Thoracic aorta (tissue), 2 donors: ENCODE measurements around the gene GAB2. TPM values are rescaled to one million over a fixed set of nuclear protein-coding genes. Genes with fewer than 3 reads are reported as not detected.

ENCODE experiments used
- ATAC-seq: fragments of 150-250 bp; one replicate; pipeline ENCODE4 v1.8.0; 2017; ENCODE audit warnings: low read depth; ENCODE audit not compliant: insufficient number of reproducible peaks, low FRiP score
- DNase-seq: peaks from one replicate; pipeline ENCODE4 v3.0.0-alpha.2; 2020; ENCODE audit warnings: low spot score
- H3K27ac ChIP-seq, 2 donors: fragments of 200-600 bp; sonication (generic); 1 replicate in 1 of 2; 2 replicates in 1 of 2; pipeline ENCODE4 v1.5.1; 2016; ENCODE audit warnings: mild to moderate bottlenecking in 2 of 2, moderate library complexity in 2 of 2
- H3K27me3 ChIP-seq: fragments of 200-600 bp; sonication (generic); replicated peaks from 2 replicates; pipeline ENCODE4 v1.6.0; 2016; ENCODE audit warnings: mild to moderate bottlenecking; ENCODE audit not compliant: insufficient read depth
- H3K36me3 ChIP-seq: fragments of 200-600 bp; sonication (generic); one replicate; pipeline ENCODE4 v1.5.1; 2016
- H3K4me1 ChIP-seq, 2 donors: fragments of 200-600 bp; sonication (generic); 1 replicate in 1 of 2; 2 replicates in 1 of 2; pipeline versions ENCODE4 v1.5.1 to v1.6.0; 2016; ENCODE audit warnings: low read depth in 2 of 2, mild to moderate bottlenecking in 1 of 2; ENCODE audit not compliant: control insufficient read depth in 1 of 2
- H3K4me3 ChIP-seq: fragments of 200-600 bp; sonication (generic); 2 replicates; pipeline ENCODE4 v1.5.1; 2016; ENCODE audit warnings: mild to moderate bottlenecking
- H3K9me3 ChIP-seq: fragments of 200-600 bp; sonication (generic); 2 replicates; pipeline ENCODE4 v1.5.1; 2016
- total RNA-seq, 2 donors: library from RNA; depleted of rRNA; stranded (reverse); fragments of >200 nt; gene quantifications; one replicate each; pipeline versions ENCODE4 v1.1.0 to v1.2.3, GENCODE V29; 2016
- TF ChIP-seq, protein P1 (sequence below): fragments of 200-600 bp; sonication (generic); IDR thresholded peaks from one replicate; pipeline ENCODE4 v1.5.1; 2019; ENCODE audit warnings: antibody characterized with exemption

The GAB2 gene
- total RNA-seq, 2 donors from 2014 or later: 65.4 to 91.5 TPM

DNA sequence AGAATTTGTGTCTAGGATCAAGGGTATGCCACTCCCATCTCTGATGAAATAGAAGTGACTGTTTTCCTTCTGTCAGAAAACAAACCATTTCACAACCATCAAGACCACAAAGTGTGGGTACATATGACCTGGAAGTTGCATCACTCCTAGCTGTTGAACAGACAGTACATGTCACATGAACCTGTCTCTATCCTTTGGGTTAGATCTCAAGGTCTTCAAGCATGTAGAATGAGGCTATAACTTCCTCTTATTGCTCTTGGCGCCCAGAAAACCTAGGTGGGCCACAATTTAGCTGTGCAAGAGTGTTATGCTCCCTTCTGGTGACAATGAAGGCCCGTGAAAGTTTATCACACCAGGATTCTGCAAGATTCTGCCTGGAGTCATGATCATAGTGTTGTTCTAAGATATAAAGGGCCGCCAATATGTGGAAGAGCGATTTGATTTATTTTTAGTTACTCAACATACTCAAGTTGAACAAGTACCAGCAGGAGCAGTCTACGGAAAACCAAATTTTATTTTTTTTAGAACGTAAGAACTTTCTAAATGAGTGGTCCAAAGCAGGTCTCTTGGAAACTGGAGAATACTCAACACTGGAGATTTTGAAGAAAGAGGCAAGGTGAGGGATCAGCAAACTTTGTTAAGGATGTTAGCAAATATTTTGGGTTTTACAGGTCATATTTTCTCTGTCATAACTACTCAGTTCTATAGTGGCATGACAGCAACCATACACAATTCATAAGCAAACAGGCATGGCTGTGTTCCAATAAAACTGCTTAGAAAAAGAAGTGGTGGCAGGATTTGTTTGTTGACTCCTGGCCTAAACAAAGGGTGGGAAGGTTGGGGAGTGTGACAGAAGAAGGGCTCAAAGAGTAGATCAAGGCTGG is 127.1 kb downstream of the GAB2 start:
- H3K27ac ChIP-seq: no peak overlapping the region
- TF ChIP-seq, protein P1, sequence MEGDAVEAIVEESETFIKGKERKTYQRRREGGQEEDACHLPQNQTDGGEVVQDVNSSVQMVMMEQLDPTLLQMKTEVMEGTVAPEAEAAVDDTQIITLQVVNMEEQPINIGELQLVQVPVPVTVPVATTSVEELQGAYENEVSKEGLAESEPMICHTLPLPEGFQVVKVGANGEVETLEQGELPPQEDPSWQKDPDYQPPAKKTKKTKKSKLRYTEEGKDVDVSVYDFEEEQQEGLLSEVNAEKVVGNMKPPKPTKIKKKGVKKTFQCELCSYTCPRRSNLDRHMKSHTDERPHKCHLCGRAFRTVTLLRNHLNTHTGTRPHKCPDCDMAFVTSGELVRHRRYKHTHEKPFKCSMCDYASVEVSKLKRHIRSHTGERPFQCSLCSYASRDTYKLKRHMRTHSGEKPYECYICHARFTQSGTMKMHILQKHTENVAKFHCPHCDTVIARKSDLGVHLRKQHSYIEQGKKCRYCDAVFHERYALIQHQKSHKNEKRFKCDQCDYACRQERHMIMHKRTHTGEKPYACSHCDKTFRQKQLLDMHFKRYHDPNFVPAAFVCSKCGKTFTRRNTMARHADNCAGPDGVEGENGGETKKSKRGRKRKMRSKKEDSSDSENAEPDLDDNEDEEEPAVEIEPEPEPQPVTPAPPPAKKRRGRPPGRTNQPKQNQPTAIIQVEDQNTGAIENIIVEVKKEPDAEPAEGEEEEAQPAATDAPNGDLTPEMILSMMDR: no peak
- H3K36me3 ChIP-seq: no peaks in the 10 kb centered on the region
- no peaks in the 10 kb centered on the region for H3K27me3 ChIP-seq
- ATAC-seq: peak; percentile 52
- H3K4me3 ChIP-seq: no peak overlapping the region
- peaks cover 11 to 26% of the 10 kb centered on the region in 2 donors for H3K4me1 ChIP-seq
- no peak for DNase-seq
- H3K9me3 ChIP-seq: peaks cover 7% of the 10 kb centered on the region

DNA sequence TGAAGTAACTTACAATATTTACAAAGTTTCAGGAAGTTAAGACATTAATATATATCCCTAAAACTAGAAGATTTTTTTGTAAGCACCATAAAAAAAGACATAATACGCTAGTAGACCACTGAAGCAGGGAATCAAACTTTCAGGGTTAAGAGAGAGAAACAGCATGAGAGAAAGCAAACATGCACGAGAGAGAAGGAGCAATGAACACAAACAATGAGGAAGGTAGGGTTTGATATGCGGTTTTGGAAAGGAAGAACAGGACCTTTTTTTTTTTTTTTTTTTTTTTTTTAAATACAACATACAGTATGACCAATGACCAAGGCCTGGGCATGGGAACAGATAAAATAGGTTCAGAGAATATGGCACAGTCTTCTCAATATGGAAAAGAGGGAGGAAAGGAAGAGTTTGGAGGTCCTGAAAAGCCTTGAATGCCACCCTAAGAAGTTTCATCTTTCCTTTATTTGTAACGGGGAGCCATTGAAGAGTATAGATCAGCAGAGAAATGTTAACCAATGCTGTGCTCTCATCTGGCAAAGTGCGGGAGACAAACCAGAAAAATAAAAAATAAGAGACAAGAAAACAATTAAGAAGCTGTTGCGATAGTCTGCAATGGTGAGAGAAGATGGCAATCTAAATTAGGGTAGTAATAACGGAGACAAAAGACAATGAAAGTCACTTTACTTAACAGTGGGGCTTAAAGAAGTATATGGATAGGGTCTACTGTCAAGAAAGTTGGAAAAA is 127.9 kb downstream of the GAB2 start:
- Histone ChIP-seq H3K9me3 (peaks cover 7% of the 10 kb centered on the region), H3K4me1 (peaks cover 9 to 22% of the 10 kb centered on the region in 2 donors), H3K27ac (no peak overlapping the region), H3K36me3 (no peaks in the 10 kb centered on the region), H3K27me3 (no peaks in the 10 kb centered on the region), H3K4me3 (no peak overlapping the region)
- TF ChIP-seq, protein P1: no peak
- ATAC-seq (no peak), DNase-seq (no peak)

DNA sequence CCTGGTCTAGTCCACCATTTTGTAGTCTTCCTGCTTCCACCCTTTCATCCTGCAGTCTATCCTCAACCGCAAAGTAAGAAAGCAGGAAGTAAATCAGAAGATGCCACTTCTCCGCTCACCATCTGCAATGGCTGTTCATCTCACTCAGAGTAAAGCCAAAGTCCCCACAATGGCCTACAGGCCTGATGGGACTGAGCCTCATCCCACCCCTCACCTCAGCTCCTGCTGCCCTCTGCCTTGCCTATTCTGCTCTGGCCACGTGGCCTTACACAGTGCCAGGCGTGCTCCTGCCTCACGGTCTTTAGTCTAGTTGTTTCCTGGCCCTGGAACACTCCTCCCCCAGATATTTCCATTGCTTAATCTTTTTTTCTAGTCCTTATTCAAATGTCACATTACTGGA is 133.4 kb downstream of the GAB2 start:
- Histone ChIP-seq H3K27ac (no peak overlapping the region), H3K36me3 (peaks cover 11% of the 10 kb centered on the region), H3K27me3 (no peaks in the 10 kb centered on the region), H3K4me1 (peaks cover 0 to 5% of the 10 kb centered on the region in 2 donors), H3K9me3 (peaks cover 7% of the 10 kb centered on the region), H3K4me3 (no peak overlapping the region)
- no peak for ATAC-seq
- TF ChIP-seq, protein P1: no peak
- DNase-seq: no peak

DNA sequence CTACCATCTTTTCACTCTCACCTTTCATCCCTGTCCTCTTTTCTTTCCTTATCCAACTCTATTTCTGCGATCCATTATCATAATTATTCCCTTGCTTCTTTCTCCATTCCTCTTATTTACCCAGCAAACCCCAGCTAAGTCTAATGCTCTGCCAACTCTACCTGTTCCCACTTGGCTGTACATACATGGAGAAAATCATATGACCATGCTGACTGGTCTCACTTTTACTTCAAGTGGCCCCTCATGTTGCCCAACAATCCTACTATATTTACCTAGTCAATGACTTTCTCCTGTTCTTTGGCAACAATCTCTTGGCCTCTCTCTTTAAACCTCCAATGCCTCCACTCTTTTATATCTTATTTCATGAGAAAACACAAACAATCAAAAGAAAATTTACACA is 134.8 kb downstream of the GAB2 start:
- no peaks in the 10 kb centered on the region for H3K9me3 ChIP-seq
- TF ChIP-seq, protein P1: no peak
- DNase-seq (no peak), ATAC-seq (no peak)
- H3K27me3 ChIP-seq: no peaks in the 10 kb centered on the region
- peaks cover 0 to 5% of the 10 kb centered on the region in 2 donors for H3K4me1 ChIP-seq
- H3K36me3 ChIP-seq: peaks cover 11% of the 10 kb centered on the region
- no peak overlapping the region for H3K27ac ChIP-seq
- no peak overlapping the region for H3K4me3 ChIP-seq

DNA sequence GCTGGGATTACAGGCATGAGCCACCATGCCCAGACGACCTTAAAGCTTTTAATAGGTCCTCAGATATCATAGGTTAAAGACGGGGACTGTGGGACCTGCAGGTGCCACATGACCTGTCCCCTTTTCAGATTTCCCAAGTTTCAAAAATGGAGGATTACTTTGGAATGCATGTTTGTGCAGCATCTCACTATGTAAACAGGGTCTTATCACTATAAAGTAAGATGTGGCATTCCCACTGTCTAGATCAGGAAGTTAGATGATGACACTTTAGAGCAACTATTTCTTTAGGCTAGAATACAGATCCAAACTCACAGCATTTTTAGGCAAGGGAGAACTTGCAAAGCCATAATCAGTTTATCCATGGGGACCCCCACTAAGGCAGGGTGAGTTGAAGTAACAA is 136.1 kb downstream of the GAB2 start:
- Histone ChIP-seq H3K36me3 (peaks cover 11% of the 10 kb centered on the region), H3K27me3 (no peaks in the 10 kb centered on the region), H3K4me1 (peaks cover 0 to 5% of the 10 kb centered on the region in 2 donors), H3K4me3 (no peak overlapping the region), H3K27ac (no peak overlapping the region), H3K9me3 (no peaks in the 10 kb centered on the region)
- DNase-seq: no peak
- TF ChIP-seq, protein P1: no peak
- ATAC-seq: no peak
